Stimulated activated naive CD8-positive, alpha-beta T cell treated with anti-CD3 and anti-CD28 coated beads, Interleukin-15, amount 100 ng/mL, for 72 hours (primary cell): ENCODE data around the gene OR4F16.
"Not testable (repeated sequence)": the region's sequence is repeated elsewhere in the genome, so short reads cannot be mapped to it uniquely, and the experiment has no call there.

Experiments
- ATAC-seq: fragments of 150-1000 bp; cut with Tn5 transposase; 2 replicates; pipeline ENCODE4 v1.10.0; 2021; ENCODE audit warnings: mild to moderate bottlenecking, moderate library complexity
- DNase-seq, 2 donors: peaks; one replicate each; pipeline ENCODE4 v3.0.0; 2021 to 2022
- H3K27ac Mint-ChIP-seq, 2 donors: one replicate each; pipeline ENCODE4 v1.8.0; 2022; ENCODE audit warnings: mild to moderate bottlenecking in 2 of 2, mixed read lengths in 2 of 2, moderate library complexity in 2 of 2
- H3K27me3 Mint-ChIP-seq: one replicate; pipeline ENCODE4 v1.8.0; 2022; ENCODE audit warnings: mixed read lengths
- H3K4me1 Mint-ChIP-seq: one replicate; pipeline ENCODE4 v1.8.0; 2022; ENCODE audit warnings: mild to moderate bottlenecking, mixed read lengths
- H3K4me3 Mint-ChIP-seq, 2 donors: one replicate each; pipeline ENCODE4 v1.8.0; 2022; ENCODE audit warnings: mild to moderate bottlenecking in 2 of 2, mixed read lengths in 2 of 2, moderate library complexity in 1 of 2
- H3K9me3 Mint-ChIP-seq, 2 donors: one replicate each; pipeline ENCODE4 v1.8.0; 2022; ENCODE audit warnings: mixed read lengths in 2 of 2

Gene OR4F16

GRCh38 chr1:686554-686953, at the start of gene OR4F16:
TSS of gene OR4F16 (minus strand) at chr1:686654. CDS start at chr1:686654, 0 bp downstream.
- not testable (repeated sequence) for ATAC-seq, H3K9me3 Mint-ChIP-seq, H3K4me1 Mint-ChIP-seq, H3K4me3 Mint-ChIP-seq, DNase-seq, H3K27ac Mint-ChIP-seq, H3K27me3 Mint-ChIP-seq

GRCh38 chr1:733649-734048, 47.2 kb upstream of the OR4F16 start:
- not testable (repeated sequence) for H3K4me1 Mint-ChIP-seq, DNase-seq, H3K27me3 Mint-ChIP-seq, H3K4me3 Mint-ChIP-seq, H3K9me3 Mint-ChIP-seq, H3K27ac Mint-ChIP-seq, ATAC-seq

- H3K9me3 Mint-ChIP-seq, H3K27ac Mint-ChIP-seq, H3K4me1 Mint-ChIP-seq, ATAC-seq, H3K4me3 Mint-ChIP-seq, H3K27me3 Mint-ChIP-seq, DNase-seq: not testable (repeated sequence)
Observed at GRCh38 chr1:727040-727439, 40.6 kb upstream of the OR4F16 start.
